ENCODE data around the gene HLA-A.

DNA sequence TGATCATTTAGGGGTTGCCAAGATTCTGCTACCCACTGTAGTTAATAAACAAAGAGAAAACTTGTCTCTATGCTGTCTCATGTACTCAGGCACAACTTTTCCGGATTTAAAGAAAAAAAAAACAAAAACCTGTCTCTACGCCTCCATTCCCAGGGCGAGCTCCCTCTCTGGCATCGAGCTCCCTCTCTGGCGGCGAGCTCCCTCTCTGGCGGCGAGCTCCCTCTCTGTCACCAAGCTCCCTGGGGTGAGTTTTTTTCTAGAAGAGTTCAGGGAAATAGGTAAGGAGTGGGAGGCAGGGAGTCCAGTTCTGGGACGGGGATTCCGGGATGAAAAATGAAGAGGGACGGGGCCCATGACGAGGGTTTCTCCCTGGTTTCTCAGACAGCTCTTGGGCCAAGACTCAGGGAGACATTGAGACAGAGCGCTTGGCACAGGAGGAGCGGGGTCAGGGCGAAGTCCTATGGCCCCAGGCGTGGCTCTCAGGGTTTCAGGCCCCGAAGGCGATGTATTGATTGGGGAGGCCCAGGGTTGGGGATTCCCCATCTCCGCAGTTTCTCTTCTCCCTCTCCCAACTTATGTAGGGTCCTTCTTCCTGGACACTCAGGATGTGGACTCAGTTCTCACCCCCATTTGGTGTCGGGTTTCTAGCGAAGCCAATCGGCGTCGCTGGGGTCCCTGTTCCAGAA, 16.5 kb upstream of the HLA-A start:
- TF ChIP-seq, protein P1, sequence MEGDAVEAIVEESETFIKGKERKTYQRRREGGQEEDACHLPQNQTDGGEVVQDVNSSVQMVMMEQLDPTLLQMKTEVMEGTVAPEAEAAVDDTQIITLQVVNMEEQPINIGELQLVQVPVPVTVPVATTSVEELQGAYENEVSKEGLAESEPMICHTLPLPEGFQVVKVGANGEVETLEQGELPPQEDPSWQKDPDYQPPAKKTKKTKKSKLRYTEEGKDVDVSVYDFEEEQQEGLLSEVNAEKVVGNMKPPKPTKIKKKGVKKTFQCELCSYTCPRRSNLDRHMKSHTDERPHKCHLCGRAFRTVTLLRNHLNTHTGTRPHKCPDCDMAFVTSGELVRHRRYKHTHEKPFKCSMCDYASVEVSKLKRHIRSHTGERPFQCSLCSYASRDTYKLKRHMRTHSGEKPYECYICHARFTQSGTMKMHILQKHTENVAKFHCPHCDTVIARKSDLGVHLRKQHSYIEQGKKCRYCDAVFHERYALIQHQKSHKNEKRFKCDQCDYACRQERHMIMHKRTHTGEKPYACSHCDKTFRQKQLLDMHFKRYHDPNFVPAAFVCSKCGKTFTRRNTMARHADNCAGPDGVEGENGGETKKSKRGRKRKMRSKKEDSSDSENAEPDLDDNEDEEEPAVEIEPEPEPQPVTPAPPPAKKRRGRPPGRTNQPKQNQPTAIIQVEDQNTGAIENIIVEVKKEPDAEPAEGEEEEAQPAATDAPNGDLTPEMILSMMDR (IDR thresholded peaks at IDR 0.05; ENCODE audit: extremely low read depth in 1 of 2, insufficient read depth in 1 of 2, low read depth in 1 of 2, low read length in 2 of 2), result no peak
- TF ChIP-seq POLR2AphosphoS5 (IDR thresholded peaks at IDR 0.05; ENCODE audit: insufficient read depth, low read depth, low read length), result no peak
- TF ChIP-seq FOS (IDR thresholded peaks at IDR 0.05; ENCODE audit: borderline replicate concordance, insufficient read depth, low read length), result no peak
